Ishikawa (cell line): ENCODE results near the gene FBXL17.

Experiments used
- CEBPB ChIP-seq: IDR thresholded peaks from 2 replicates; pipeline ENCODE4 v1.6.1; 2012
- EP300 ChIP-seq: IDR thresholded peaks from 2 replicates; pipeline ENCODE4 v1.6.1; 2012; ENCODE audit warnings: borderline replicate concordance
- RAD21 ChIP-seq: IDR thresholded peaks from 2 replicates; pipeline ENCODE4 v1.6.1; 2012; ENCODE audit warnings: low read depth
- REST ChIP-seq: IDR thresholded peaks from 2 replicates; pipeline ENCODE4 v1.6.1; 2012; ENCODE audit warnings: low read depth, mild to moderate bottlenecking
- TAF1 ChIP-seq: IDR thresholded peaks from 2 replicates; pipeline ENCODE4 v1.6.1; 2012; ENCODE audit warnings: low read depth, mild to moderate bottlenecking
- TCF12 ChIP-seq: IDR thresholded peaks from 2 replicates; pipeline ENCODE4 v1.6.1; 2012; ENCODE audit warnings: low read depth
- USF1 ChIP-seq: IDR thresholded peaks from 2 replicates; pipeline ENCODE4 v1.6.1; 2012

- TF ChIP-seq EP300: no peak
- no peak for TF ChIP-seq REST
- TF ChIP-seq CEBPB: no peak
- TF ChIP-seq RAD21: no peak
- no peak for TF ChIP-seq TAF1
- no peak for TF ChIP-seq USF1
- no peak for TF ChIP-seq TCF12
Observed at GRCh38 chr5:108129129-108129528, 252.8 kb downstream of the FBXL17 start.
